CD4-positive, alpha-beta memory T cell (primary cell): ENCODE data around the gene PCNP. TPM values are rescaled to one million over a fixed set of nuclear protein-coding genes. Genes with fewer than 3 reads are reported as not detected.

Experiments used
- CTCF ChIA-PET: fragments of 350-600 bp; sonication (Branson Sonifier 250); formaldehyde crosslinking; loops from one replicate; lab custom pipeline; 2021; ENCODE audit warnings: inconsistent platforms; ENCODE audit not compliant: partially characterized antibody; lab: Charles Lee
- POLR2A ChIA-PET: fragments of 350-600 bp; sonication (Branson Sonifier 250); formaldehyde crosslinking; loops from one replicate; lab custom pipeline; 2021; ENCODE audit not compliant: partially characterized antibody; lab: Charles Lee
- DNase-seq, 5 donors: peaks; one replicate each; pipeline versions ENCODE4 v3.0.0 to v3.0.0-alpha.2; 2020 to 2022; ENCODE audit warnings: mixed read lengths in 1 of 5
- H3K27ac ChIP-seq: one replicate; pipeline ENCODE4 v1.7.0; 2013; ENCODE audit warnings: low read depth, low read length
- H3K27me3 ChIP-seq: 2 replicates; pipeline ENCODE4 v1.7.0; 2013; ENCODE audit warnings: mild to moderate bottlenecking, low read length, moderate library complexity; ENCODE audit not compliant: insufficient read depth
- H3K36me3 ChIP-seq: 2 replicates; pipeline ENCODE4 v1.7.0; 2013; ENCODE audit warnings: mild to moderate bottlenecking, low read length, moderate library complexity; ENCODE audit not compliant: insufficient read depth
- H3K4me1 ChIP-seq: 2 replicates; pipeline ENCODE4 v1.7.0; 2013; ENCODE audit warnings: mild to moderate bottlenecking, low read length, moderate library complexity; ENCODE audit not compliant: insufficient read depth
- H3K4me3 ChIP-seq, 2 donors: one replicate each; pipeline ENCODE4 v1.7.0; 2013; ENCODE audit warnings: low read length in 2 of 2, mild to moderate bottlenecking in 1 of 2
- H3K9me3 ChIP-seq, 2 donors: one replicate each; pipeline ENCODE4 v1.7.0; 2013; ENCODE audit warnings: low read length in 2 of 2, control low read depth in 1 of 2; ENCODE audit not compliant: control insufficient read depth in 1 of 2
- H3K27ac Mint-ChIP-seq, 7 donors: one replicate each; pipeline ENCODE4 v1.8.0; 2020 to 2021; ENCODE audit warnings: mixed read lengths in 7 of 7, mild to moderate bottlenecking in 6 of 7, inconsistent platforms in 3 of 7, moderate library complexity in 3 of 7
- H3K27me3 Mint-ChIP-seq, 2 donors: one replicate each; pipeline ENCODE4 v1.8.0; 2020 to 2021; ENCODE audit warnings: mixed read lengths in 2 of 2
- H3K36me3 Mint-ChIP-seq, 2 donors: one replicate each; pipeline ENCODE4 v1.8.0; 2020 to 2021; ENCODE audit warnings: mixed read lengths in 2 of 2, inconsistent platforms in 1 of 2, mild to moderate bottlenecking in 1 of 2
- H3K4me1 Mint-ChIP-seq, 4 donors: one replicate each; pipeline ENCODE4 v1.8.0; 2020 to 2021; ENCODE audit warnings: mixed read lengths in 4 of 4, mild to moderate bottlenecking in 1 of 4
- H3K4me3 Mint-ChIP-seq, 8 donors: one replicate each; pipeline ENCODE4 v1.8.0; 2020 to 2021; ENCODE audit warnings: mixed read lengths in 8 of 8, mild to moderate bottlenecking in 7 of 8, moderate library complexity in 6 of 8, inconsistent platforms in 3 of 8
- H3K9me3 Mint-ChIP-seq, 8 donors: one replicate each; pipeline ENCODE4 v1.8.0; 2020 to 2021; ENCODE audit warnings: mixed read lengths in 8 of 8, mild to moderate bottlenecking in 5 of 8, inconsistent platforms in 3 of 8, moderate library complexity in 1 of 8
- intact Hi-C: fragments of 100-400 bp; cut with micrococcal nuclease; formaldehyde crosslinking; loops from one replicate; pipeline ENCODE4 v1.15.1; 2023
- polyA plus RNA-seq, 2 donors: library from polyadenylated mRNA; unstranded; fragments of 300-500 nt; fragmentation: Illumina TruSeq; gene quantifications; one replicate each; pipeline ENCODE4 v1.2.3, GENCODE V29; 2021
- total RNA-seq, 2 experiments: library from RNA; stranded (reverse); gene quantifications; one replicate each; pipeline ENCODE4 v1.2.3, GENCODE V29; 2021

The PCNP gene
- total and polyA plus RNA-seq, 4 experiments from 2014 or later = 117 to 189 (median 163) TPM

GRCh38 chr3:101642441-101642840 is 68.5 kb downstream of the PCNP start:
- POLR2A ChIA-PET = no interaction called here
- peaks cover 3% of the 10 kb centered on the region in 2 donors for H3K36me3 Mint-ChIP-seq
- no peaks in the 10 kb centered on the region for H3K9me3 Mint-ChIP-seq
- H3K27me3 ChIP-seq = no peaks in the 10 kb centered on the region
- H3K27me3 Mint-ChIP-seq = no peaks in the 10 kb centered on the region
- intact Hi-C loops = no loop called here
- peak overlapping the region in 4 of 7 donors; percentile 10 to 83 (median 50) for H3K27ac Mint-ChIP-seq
- H3K4me3 Mint-ChIP-seq = no peak overlapping the region
- H3K4me3 ChIP-seq = no peak overlapping the region
- H3K4me1 ChIP-seq = peaks cover 24% of the 10 kb centered on the region
- H3K9me3 ChIP-seq = no peaks in the 10 kb centered on the region
- CTCF ChIA-PET = no interaction called here
- H3K36me3 ChIP-seq = no peaks in the 10 kb centered on the region
- no peak for DNase-seq
- no peak overlapping the region for H3K27ac ChIP-seq
- H3K4me1 Mint-ChIP-seq = peaks cover 22 to 35% (median 26%) of the 10 kb centered on the region in 4 donors

- CTCF ChIA-PET = no interaction called here
- Histone ChIP-seq H3K27me3 (no peaks in the 10 kb centered on the region), H3K4me1 (peaks cover 24% of the 10 kb centered on the region), H3K9me3 (no peaks in the 10 kb centered on the region), H3K36me3 (peaks cover 4% of the 10 kb centered on the region), H3K4me3 (no peak overlapping the region), H3K27ac (no peak overlapping the region)
- H3K27me3 Mint-ChIP-seq = no peaks in the 10 kb centered on the region
- H3K4me3 Mint-ChIP-seq = peak overlapping the region in 2 of 8 donors; percentile 7 to 52
- H3K9me3 Mint-ChIP-seq = no peaks in the 10 kb centered on the region
- H3K4me1 Mint-ChIP-seq = peaks cover 22 to 35% (median 26%) of the 10 kb centered on the region in 4 donors
- DNase-seq = no peak
- peaks cover 3 to 5% of the 10 kb centered on the region in 2 donors for H3K36me3 Mint-ChIP-seq
- peak overlapping the region; percentile 68 to 92 (median 84) for H3K27ac Mint-ChIP-seq
- intact Hi-C loops = no loop called here
- POLR2A ChIA-PET = interaction anchor here (1.0 to 1.2 kb wide), 2 partner anchors 69 to 131 kb away, joined by 3 read pairs; partner anchors contain the start of gene PCNP
Measured at GRCh38 chr3:101643009-101643844, 69.2 kb downstream of the PCNP start.

Other genes with a start within 250 kb of the PCNP start
- gene SENP7, start 61.0 kb upstream of the PCNP start, total RNA-seq = 10 to 100 TPM; 69.7 to 69.8 TPM
- 10 to 100 TPM in 1 of 2 donors, 1 to 10 TPM in 1; 9.7 to 11.8 TPM for gene SENP7, start 61.0 kb upstream of the PCNP start, polyA plus RNA-seq
- 10 to 100 TPM; 23.3 to 24.8 TPM for gene TRMT10C, start 12.3 kb upstream of the PCNP start, total RNA-seq
- 10 to 100 TPM; 35.5 to 47.8 TPM for gene TRMT10C, start 12.3 kb upstream of the PCNP start, polyA plus RNA-seq
- 10 to 100 TPM; 48.9 to 50.8 TPM for gene ZBTB11, start 103.0 kb downstream of the PCNP start, total RNA-seq
- 10 to 100 TPM in 1 of 2 donors, 1 to 10 TPM in 1; 8.9 to 13.8 TPM for gene ZBTB11, start 103.0 kb downstream of the PCNP start, polyA plus RNA-seq
- 1,000 to 10,000 TPM; 1,310 to 1,368 TPM for gene RPL24, start 112.5 kb downstream of the PCNP start, total RNA-seq
- gene RPL24, start 112.5 kb downstream of the PCNP start, polyA plus RNA-seq = 1,000 to 10,000 TPM in 1 of 2 donors, 100 to 1,000 TPM in 1; 834 to 1,038 TPM
- 10 to 100 TPM; 14.8 to 16.8 TPM for gene CEP97, start 150.4 kb downstream of the PCNP start, total RNA-seq
- 1 to 10 TPM; 3.7 to 5.1 TPM for gene CEP97, start 150.4 kb downstream of the PCNP start, polyA plus RNA-seq
- gene NXPE3, start 205.0 kb downstream of the PCNP start, total RNA-seq = 10 to 100 TPM; 35.7 to 37.2 TPM
- gene NXPE3, start 205.0 kb downstream of the PCNP start, polyA plus RNA-seq = 10 to 100 TPM; 36.2 to 50.0 TPM